ENCODE data around the gene NHLH1.

The NHLH1 gene

DNA sequence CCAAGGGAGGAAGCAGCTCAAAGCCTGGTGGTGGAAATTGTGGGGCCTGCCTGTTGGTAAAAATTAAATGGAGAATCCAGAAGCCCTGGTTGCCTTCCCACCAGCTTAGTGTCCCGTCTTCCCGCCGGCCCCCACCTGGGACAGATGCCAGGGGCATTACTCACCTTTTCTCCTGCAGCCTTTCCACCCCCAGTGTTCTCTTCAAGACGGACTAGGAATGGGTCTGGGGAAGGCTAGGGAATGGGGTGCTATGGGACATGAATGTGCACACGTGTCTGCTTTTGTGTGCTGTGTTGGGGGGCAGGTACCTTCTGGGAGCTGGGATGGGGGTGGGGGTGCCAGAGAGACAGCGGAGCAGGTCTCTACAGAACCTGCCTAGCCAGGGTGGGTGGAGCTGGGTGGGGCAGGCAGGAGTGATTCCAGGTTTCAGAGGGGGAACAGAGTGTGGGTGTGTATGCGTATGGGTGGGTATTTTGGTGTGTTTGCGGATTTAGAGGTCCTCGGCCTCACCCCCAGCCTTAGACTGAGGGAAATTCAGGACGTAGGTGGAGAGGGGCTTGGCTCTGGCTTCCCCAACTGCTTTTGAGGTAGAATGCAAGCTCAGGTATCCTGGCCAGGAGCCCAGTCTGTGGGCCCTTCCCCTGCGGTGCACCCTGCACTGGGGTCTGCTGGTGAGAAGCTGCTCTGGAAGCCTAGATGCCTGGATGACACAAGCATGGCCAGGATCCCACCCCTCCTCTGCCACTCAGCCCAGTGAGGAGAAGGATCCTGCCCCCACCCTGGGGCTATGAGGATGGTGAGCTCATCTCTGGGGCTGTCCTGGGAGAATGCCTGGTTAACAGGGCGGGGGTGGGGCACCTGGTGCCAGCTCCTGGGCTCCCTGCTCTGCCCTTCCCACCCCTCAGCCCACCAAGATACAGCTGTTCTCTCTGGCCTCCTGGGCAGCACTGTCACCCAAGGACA, 41.2 kb downstream of the NHLH1 start:
- no peak for DNase-seq (ENCODE audit: low spot score)
- in situ Hi-C loops (cut with MboI; ENCODE audit: low pct_unique_long_range_greater_than_20kb, low sequenced_read_pairs, unreplicated experiment) = loop anchor here (25.0 kb wide), 2 partner anchors 429 to 554 kb away; partner anchors contain the start of gene ITLN2
- TF ChIP-seq, protein P1, sequence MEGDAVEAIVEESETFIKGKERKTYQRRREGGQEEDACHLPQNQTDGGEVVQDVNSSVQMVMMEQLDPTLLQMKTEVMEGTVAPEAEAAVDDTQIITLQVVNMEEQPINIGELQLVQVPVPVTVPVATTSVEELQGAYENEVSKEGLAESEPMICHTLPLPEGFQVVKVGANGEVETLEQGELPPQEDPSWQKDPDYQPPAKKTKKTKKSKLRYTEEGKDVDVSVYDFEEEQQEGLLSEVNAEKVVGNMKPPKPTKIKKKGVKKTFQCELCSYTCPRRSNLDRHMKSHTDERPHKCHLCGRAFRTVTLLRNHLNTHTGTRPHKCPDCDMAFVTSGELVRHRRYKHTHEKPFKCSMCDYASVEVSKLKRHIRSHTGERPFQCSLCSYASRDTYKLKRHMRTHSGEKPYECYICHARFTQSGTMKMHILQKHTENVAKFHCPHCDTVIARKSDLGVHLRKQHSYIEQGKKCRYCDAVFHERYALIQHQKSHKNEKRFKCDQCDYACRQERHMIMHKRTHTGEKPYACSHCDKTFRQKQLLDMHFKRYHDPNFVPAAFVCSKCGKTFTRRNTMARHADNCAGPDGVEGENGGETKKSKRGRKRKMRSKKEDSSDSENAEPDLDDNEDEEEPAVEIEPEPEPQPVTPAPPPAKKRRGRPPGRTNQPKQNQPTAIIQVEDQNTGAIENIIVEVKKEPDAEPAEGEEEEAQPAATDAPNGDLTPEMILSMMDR (IDR thresholded peaks at IDR 0.05; ENCODE audit: extremely low read depth, insufficient read depth, missing control alignments) = no peak

DNA sequence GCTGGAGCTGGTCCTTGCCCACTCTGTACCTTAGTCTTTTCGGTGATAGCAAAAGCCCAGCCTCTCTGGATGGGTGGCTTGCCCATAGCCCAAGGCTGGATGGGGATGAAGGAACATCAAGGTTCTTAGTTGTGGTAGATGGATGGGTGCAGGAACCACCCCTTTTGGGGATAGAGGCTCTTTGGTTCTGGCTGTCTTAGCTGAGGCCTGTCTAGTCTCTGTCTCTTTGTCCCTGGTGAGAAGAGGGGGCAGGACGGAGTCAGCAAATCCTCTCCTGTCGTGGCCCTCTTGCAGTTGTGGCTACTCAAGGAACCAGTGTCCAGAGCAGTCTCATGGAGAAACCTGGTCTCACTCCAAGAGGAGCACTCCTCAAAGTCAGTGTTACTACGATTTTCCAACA, 42.0 kb downstream of the NHLH1 start:
- in situ Hi-C loops (cut with MboI; ENCODE audit: low pct_unique_long_range_greater_than_20kb, low sequenced_read_pairs, unreplicated experiment) = loop anchor here (25.0 kb wide), 2 partner anchors 428 to 553 kb away; partner anchors contain the start of gene ITLN2

DNA sequence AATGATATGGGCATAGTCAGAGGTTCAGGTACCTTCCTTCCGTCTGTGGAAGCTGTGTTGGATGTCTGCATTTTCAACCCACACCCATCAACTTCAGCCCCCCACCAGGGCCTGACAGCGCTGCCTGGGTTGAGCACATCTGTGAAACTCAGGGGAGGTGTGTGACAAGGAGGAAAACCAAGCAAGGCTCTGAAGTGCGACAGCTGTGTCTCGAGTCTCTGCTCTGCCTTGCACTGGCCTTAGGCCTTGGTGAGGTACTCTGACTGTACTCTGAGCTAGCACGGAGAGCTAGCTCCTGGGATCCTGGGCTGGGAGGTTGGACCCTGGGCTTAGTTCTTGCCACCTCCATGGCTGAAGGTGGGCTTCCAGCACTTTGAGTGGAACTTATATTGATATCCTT, 42.6 kb downstream of the NHLH1 start:
- TF ChIP-seq, protein P1 (IDR thresholded peaks at IDR 0.05; ENCODE audit: extremely low read depth, insufficient read depth, missing control alignments) = no peak
- DNase-seq (ENCODE audit: low spot score) = no peak
- in situ Hi-C loops (cut with MboI; ENCODE audit: low pct_unique_long_range_greater_than_20kb, low sequenced_read_pairs, unreplicated experiment) = loop anchor here (25.0 kb wide), 2 partner anchors 428 to 553 kb away; partner anchors contain the start of gene ITLN2

More for the DNA sequence above, 42.0 kb downstream of the NHLH1 start:
- TF ChIP-seq, protein P1 (IDR thresholded peaks at IDR 0.05; ENCODE audit: extremely low read depth, insufficient read depth, missing control alignments) = no peak
- no peak for DNase-seq (ENCODE audit: low spot score)

DNA sequence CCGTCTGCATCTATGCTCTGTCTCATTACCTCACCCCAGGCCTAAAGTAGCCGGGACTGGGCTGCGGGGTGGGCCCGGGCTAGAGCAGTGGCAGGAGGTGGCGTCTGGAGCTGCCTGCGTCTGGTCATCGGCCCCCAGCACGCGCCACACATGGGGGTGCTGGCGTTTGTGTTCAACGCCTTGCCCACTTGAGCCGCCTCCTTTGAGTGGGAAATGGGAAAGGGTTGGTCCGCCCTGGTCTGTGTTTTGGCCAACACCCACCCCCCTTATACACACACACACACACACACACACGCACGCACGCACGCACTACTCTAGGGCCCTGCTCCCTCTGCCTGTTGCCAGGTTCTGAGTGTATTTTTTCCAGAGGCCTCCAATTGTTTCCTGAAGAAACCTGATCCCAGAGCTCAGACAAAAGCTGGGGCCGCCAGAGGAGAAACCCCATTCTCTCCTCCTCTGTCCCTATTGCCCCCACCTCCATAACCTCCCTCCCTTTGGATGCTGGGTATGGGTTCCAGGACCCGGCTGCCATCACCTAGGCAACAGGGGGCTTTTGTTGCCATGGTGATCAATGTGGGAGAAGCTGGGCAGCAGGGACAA, 43.6 kb downstream of the NHLH1 start:
- TF ChIP-seq, protein P1 (IDR thresholded peaks at IDR 0.05; ENCODE audit: extremely low read depth, insufficient read depth, missing control alignments) = no peak
- in situ Hi-C loops (cut with MboI; ENCODE audit: low pct_unique_long_range_greater_than_20kb, low sequenced_read_pairs, unreplicated experiment) = loop anchor here (25.0 kb wide), 2 partner anchors 427 to 552 kb away; partner anchors contain the start of gene ITLN2

DNA sequence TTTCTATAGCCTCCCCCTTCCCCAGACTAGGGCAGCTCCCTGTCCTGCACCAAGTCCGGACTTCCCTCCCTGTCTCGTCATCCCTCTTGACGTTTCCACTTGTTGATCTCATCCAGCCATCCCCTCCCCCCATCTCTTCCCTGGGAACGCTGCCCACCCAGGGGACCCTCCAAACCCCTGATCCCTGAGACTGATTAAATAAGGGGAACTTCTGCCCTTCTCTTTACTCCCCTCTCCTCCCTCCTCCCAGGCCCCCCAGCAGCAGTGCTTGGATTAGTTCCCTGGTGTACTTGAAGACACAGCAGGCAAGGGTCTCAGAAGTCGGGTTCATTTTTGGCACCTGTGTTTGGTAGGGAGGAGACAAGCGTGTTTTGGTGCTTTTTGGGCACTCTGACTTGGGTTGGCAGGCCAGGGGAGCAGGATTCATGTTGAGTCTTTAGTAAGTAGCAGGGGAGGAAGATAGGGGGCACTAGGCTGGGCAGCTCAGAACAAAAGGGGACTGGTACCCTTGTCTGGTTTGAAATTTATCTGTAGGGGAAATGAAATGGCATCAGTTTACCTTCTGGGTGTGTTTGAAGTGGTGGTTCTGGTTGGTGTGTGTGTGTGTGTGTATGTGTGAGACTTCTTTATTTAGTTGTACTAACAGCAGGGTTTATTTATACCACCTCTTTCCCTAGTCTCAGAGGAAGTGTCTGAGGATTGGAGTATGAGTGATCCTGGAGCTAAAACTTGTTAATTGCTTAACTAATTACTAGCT, 44.6 kb downstream of the NHLH1 start:
- in situ Hi-C loops (cut with MboI; ENCODE audit: low pct_unique_long_range_greater_than_20kb, low sequenced_read_pairs, unreplicated experiment) = loop anchor here (25.0 kb wide), 2 partner anchors 426 to 551 kb away; partner anchors contain the start of gene ITLN2
- TF ChIP-seq, protein P1 (IDR thresholded peaks at IDR 0.05; ENCODE audit: extremely low read depth, insufficient read depth, missing control alignments) = no peak
- no peak for DNase-seq (ENCODE audit: low spot score)

More for the DNA sequence above, 43.6 kb downstream of the NHLH1 start:
- DNase-seq (ENCODE audit: low spot score) = no peak

DNA sequence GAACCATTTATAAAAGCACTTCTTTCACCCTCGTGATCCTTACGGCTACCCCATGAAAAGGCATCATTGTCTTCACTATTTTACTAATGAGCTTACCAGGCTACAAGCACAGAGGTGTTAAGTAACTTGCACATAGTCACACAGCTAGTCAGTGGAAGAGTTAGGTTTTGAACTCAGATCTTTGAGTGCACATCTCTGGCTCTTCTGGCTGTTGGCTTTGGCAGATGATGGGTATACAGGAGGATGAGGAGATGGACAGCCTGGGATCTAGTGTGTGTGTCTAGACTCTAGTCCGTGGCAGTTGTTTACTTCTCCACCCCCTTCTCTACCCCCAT, 45.1 kb downstream of the NHLH1 start:
- DNase-seq (ENCODE audit: low spot score) = no peak
- TF ChIP-seq, protein P1 (IDR thresholded peaks at IDR 0.05; ENCODE audit: extremely low read depth, insufficient read depth, missing control alignments) = no peak
- in situ Hi-C loops (cut with MboI; ENCODE audit: low pct_unique_long_range_greater_than_20kb, low sequenced_read_pairs, unreplicated experiment) = loop anchor here (25.0 kb wide), 2 partner anchors 425 to 550 kb away; partner anchors contain the start of gene ITLN2
